ENCODE results near the gene RNF11. TPM values are rescaled to one million over a fixed set of nuclear protein-coding genes. Genes with fewer than 3 reads are reported as not detected.
A peak's percentile ranks its signal among the peaks of the same experiment; 100 is the strongest.

RNF11 gene
- total RNA-seq, 1 donor = 199 TPM

DNA sequence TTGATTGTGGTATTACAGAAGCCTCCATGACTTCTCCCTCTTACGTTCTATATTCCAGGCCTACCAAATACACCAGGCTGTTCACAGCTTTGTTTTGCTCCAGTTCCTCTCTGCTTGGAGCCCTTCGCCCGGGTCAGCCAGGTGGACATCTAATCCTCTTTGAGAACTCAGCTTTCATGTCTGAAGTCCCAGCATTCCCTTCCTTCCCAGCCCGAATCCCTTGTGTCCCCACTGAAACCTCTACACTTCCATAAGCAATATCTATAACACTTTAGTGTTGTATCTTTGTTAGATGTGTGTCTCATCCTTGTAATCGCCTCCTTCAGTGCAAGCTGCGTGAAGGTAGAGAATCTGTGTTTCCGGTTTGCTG lies 1.9 kb downstream of the RNF11 start:
- peak; percentile 5 for DNase-seq (ENCODE audit: insufficient read length, low spot score, missing footprints)
- peak overlapping the region; percentile 21 for H2AFZ ChIP-seq (ENCODE audit: low read length)
- peaks cover 46% of the 10 kb centered on the region for H4K20me1 ChIP-seq (ENCODE audit: insufficient read depth, low read length)
- H3K79me2 ChIP-seq (ENCODE audit: insufficient read depth, low read length) = peaks cover 73% of the 10 kb centered on the region
- H3K4me1 ChIP-seq (ENCODE audit: insufficient read depth, low read length) = peaks cover 23% of the 10 kb centered on the region
- H3K4me3 ChIP-seq (ENCODE audit: insufficient read depth, low read length) = peak overlapping the region; percentile 99
- no peaks in the 10 kb centered on the region for H3K9me3 ChIP-seq (ENCODE audit: low read depth, low read length)
- peak overlapping the region; percentile 96 for H3K27ac ChIP-seq (ENCODE audit: low read depth, low read length)
- H3K36me3 ChIP-seq (ENCODE audit: insufficient read depth, low read length) = no peaks in the 10 kb centered on the region
- H3K27me3 ChIP-seq (ENCODE audit: insufficient read depth, low read length) = no peaks in the 10 kb centered on the region
- H3K4me2 ChIP-seq (ENCODE audit: insufficient read depth, low read length) = peak overlapping the region; percentile 94
- TF ChIP-seq, protein P1, sequence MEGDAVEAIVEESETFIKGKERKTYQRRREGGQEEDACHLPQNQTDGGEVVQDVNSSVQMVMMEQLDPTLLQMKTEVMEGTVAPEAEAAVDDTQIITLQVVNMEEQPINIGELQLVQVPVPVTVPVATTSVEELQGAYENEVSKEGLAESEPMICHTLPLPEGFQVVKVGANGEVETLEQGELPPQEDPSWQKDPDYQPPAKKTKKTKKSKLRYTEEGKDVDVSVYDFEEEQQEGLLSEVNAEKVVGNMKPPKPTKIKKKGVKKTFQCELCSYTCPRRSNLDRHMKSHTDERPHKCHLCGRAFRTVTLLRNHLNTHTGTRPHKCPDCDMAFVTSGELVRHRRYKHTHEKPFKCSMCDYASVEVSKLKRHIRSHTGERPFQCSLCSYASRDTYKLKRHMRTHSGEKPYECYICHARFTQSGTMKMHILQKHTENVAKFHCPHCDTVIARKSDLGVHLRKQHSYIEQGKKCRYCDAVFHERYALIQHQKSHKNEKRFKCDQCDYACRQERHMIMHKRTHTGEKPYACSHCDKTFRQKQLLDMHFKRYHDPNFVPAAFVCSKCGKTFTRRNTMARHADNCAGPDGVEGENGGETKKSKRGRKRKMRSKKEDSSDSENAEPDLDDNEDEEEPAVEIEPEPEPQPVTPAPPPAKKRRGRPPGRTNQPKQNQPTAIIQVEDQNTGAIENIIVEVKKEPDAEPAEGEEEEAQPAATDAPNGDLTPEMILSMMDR (IDR thresholded peaks at IDR 0.05; ENCODE audit: extremely low read depth, low read depth, low read length) = no peak

DNA sequence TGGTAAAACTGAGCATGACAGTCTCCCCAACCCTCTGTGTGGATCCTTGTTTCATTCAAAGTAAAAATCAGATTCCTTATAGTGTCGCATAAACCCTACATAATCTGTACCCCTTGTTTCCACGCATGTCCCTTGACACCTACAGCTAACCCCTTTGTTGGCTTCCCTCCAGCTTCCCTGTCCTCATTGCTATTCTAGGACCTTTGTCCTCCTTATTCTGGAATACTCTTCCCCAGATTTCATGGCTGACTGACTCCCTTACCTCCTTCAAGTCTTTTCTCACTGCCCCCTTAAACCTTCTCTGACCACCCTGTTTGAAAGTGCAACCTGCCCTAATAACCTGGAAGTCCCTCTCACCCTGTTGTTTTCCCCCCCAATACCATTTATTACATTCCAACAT lies 4.0 kb downstream of the RNF11 start:
- peaks cover 61% of the 10 kb centered on the region for H4K20me1 ChIP-seq (ENCODE audit: insufficient read depth, low read length)
- TF ChIP-seq, protein P1 (IDR thresholded peaks at IDR 0.05; ENCODE audit: extremely low read depth, low read depth, low read length) = no peak
- no peak overlapping the region for H3K4me3 ChIP-seq (ENCODE audit: insufficient read depth, low read length)
- no peak overlapping the region for H3K27ac ChIP-seq (ENCODE audit: low read depth, low read length)
- H3K4me1 ChIP-seq (ENCODE audit: insufficient read depth, low read length) = peaks cover 19% of the 10 kb centered on the region
- peaks cover 94% of the 10 kb centered on the region for H3K79me2 ChIP-seq (ENCODE audit: insufficient read depth, low read length)
- H2AFZ ChIP-seq (ENCODE audit: low read length) = no peak overlapping the region
- H3K4me2 ChIP-seq (ENCODE audit: insufficient read depth, low read length) = no peak overlapping the region
- H3K36me3 ChIP-seq (ENCODE audit: insufficient read depth, low read length) = no peaks in the 10 kb centered on the region
- H3K9me3 ChIP-seq (ENCODE audit: low read depth, low read length) = no peaks in the 10 kb centered on the region
- DNase-seq (ENCODE audit: insufficient read length, low spot score, missing footprints) = no peak
- no peaks in the 10 kb centered on the region for H3K27me3 ChIP-seq (ENCODE audit: insufficient read depth, low read length)

DNA sequence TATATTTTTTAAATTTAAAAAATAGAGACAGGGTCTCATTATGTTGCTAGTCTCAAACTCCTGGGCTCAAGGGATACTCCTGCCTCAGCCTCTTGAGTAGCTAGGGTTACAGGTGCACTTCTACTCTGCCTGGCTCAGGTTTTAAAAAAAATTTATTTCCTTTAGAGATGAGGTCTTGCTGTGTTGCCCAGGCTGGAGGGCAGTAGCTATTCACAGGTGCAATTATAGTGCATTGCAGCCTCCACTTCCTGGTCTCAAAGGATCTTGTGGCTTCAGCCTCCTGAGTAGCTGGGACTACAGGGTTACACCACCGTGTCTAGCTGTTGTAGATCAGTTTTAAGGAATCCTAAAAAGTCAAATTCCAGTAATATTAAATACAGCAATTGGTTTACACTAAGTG lies 5.0 kb downstream of the RNF11 start:
- TF ChIP-seq, protein P1 (IDR thresholded peaks at IDR 0.05; ENCODE audit: extremely low read depth, low read depth, low read length) = no peak
- Histone ChIP-seq H3K4me2 (ENCODE audit: insufficient read depth, low read length) (no peak overlapping the region), H3K36me3 (ENCODE audit: insufficient read depth, low read length) (no peaks in the 10 kb centered on the region), H3K9me3 (ENCODE audit: low read depth, low read length) (no peaks in the 10 kb centered on the region), H3K4me1 (ENCODE audit: insufficient read depth, low read length) (peaks cover 11% of the 10 kb centered on the region), H2AFZ (ENCODE audit: low read length) (no peak overlapping the region), H3K27me3 (ENCODE audit: insufficient read depth, low read length) (no peaks in the 10 kb centered on the region), H3K27ac (ENCODE audit: low read depth, low read length) (no peak overlapping the region), H3K79me2 (ENCODE audit: insufficient read depth, low read length) (peaks cover 97% of the 10 kb centered on the region), H4K20me1 (ENCODE audit: insufficient read depth, low read length) (peaks cover 68% of the 10 kb centered on the region), H3K4me3 (ENCODE audit: insufficient read depth, low read length) (no peak overlapping the region)
- DNase-seq (ENCODE audit: insufficient read length, low spot score, missing footprints) = no peak

DNA sequence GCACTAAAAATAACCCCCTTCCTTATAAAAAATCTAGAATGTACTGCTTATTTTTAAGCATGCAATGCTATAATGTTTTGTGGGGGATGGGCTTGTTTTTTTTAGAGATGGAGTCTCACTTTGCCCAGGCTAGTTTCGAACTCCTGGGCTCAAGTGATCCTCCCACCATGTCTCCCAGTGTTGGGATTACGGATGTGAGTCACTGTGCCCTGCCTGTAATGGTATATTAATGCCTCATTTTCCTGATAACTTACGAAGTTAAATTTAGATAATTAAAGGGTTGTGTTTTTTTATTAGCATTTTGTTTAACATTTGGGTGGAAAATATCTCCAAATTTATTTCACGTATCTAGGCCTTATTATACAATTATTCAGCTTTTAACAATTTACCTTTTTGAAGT lies 6.5 kb downstream of the RNF11 start:
- TF ChIP-seq, protein P1 (IDR thresholded peaks at IDR 0.05; ENCODE audit: extremely low read depth, low read depth, low read length) = no peak
- H4K20me1 ChIP-seq (ENCODE audit: insufficient read depth, low read length) = peaks cover 80% of the 10 kb centered on the region
- peaks cover 100% of the 10 kb centered on the region for H3K79me2 ChIP-seq (ENCODE audit: insufficient read depth, low read length)
- no peak overlapping the region for H2AFZ ChIP-seq (ENCODE audit: low read length)
- no peak overlapping the region for H3K27ac ChIP-seq (ENCODE audit: low read depth, low read length)
- H3K4me3 ChIP-seq (ENCODE audit: insufficient read depth, low read length) = no peak overlapping the region
- DNase-seq (ENCODE audit: insufficient read length, low spot score, missing footprints) = no peak
- no peak overlapping the region for H3K4me2 ChIP-seq (ENCODE audit: insufficient read depth, low read length)
- H3K9me3 ChIP-seq (ENCODE audit: low read depth, low read length) = no peaks in the 10 kb centered on the region
- no peaks in the 10 kb centered on the region for H3K27me3 ChIP-seq (ENCODE audit: insufficient read depth, low read length)
- peaks cover 11% of the 10 kb centered on the region for H3K4me1 ChIP-seq (ENCODE audit: insufficient read depth, low read length)
- no peaks in the 10 kb centered on the region for H3K36me3 ChIP-seq (ENCODE audit: insufficient read depth, low read length)

All from osteoblast (primary cell).